HG03460 (cell line): ENCODE data around the gene SAP25.
"Not testable (repeated sequence)": the region's sequence is repeated elsewhere in the genome, so short reads cannot be mapped to it uniquely, and the experiment has no call there.

Experiments used
- ATAC-seq: cut with Tn5 transposase; IDR thresholded peaks from one replicate; pipeline ENCODE4 v1.9.1; 2021; ENCODE audit not compliant: unreplicated experiment

The SAP25 gene

DNA sequence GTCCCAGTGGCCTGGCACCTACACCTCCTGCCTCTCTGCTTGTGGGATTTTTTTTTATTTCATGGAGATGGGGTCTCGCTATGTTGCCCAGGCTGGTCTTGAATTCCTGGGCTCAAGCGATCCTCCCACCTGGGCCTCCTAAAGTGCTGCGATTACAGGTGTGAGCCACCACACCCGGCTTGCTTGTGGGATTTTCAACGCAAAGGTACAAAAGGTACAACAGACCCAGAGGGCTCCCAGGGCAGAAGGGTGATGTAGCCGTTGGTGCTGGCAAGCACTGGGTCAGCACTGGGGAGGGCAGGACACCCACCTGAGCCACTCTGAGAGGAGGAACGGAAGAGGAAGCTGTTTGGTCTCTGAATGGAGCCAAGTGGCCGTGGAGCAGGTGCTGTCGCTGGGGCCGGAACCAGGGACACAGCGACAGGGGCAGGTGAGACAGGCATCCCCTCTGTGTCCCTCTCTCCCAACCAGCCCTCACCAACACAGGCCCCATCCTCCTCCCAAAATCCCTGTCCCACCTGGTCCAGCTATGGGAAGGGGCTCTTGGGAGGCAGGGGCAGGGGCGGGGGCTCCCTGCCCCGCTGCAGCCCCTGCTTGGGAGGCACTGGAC lies 2.8 kb upstream of the SAP25 start:
- no peak for ATAC-seq

DNA sequence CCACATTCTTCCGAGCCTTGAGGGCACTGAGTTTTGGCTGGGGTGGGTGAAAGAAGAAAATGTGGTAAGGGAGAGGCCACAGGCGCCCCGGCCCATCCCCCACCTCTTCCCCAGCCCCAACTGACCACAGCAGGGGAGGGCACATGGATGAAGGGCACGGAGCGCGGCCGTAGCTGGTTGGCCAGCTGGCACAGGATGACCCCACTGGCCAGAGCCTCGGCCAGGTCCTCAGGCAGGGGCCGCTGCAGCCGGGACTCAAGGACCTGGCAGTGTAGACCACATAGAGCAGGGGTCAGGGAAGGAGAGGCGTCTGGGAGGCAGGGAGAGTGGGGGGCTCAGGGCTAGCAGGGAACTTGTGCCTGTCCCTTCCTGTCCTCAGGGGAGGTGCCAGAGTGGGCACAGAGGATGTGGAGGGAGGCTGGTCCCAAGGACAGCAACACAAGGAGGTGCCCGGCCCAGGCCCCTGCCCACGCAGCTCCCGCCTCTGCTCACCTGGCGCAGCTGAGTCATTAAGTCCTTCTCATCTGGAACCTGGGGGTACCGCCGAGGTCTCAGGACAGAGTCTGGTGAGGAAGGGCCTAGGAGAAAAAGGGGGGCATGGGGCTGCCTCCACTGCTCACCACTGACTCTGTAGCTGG lies 2.2 kb upstream of the SAP25 start:
- no peak for ATAC-seq

DNA sequence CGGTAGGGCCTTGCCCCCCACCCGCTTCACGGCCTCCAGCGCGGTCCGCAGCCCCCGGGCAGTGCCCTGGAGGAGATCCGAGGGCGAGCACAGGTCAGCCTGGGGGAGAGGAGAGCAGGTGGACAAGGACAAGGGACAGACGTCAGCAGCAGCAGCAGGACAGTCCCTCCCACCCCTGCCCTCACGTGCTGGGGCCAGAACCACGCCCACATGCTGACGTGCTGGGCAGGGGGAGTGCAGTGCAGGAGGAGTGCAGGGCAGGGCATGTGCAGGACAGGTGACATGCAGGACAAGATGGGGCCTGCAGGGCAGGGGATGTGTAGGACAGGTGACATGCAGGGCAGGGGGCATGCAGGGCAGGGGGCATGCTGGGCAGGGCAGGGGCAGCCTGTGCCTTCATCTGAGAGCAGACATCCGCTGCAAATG lies 1.5 kb upstream of the SAP25 start:
- no peak for ATAC-seq

DNA sequence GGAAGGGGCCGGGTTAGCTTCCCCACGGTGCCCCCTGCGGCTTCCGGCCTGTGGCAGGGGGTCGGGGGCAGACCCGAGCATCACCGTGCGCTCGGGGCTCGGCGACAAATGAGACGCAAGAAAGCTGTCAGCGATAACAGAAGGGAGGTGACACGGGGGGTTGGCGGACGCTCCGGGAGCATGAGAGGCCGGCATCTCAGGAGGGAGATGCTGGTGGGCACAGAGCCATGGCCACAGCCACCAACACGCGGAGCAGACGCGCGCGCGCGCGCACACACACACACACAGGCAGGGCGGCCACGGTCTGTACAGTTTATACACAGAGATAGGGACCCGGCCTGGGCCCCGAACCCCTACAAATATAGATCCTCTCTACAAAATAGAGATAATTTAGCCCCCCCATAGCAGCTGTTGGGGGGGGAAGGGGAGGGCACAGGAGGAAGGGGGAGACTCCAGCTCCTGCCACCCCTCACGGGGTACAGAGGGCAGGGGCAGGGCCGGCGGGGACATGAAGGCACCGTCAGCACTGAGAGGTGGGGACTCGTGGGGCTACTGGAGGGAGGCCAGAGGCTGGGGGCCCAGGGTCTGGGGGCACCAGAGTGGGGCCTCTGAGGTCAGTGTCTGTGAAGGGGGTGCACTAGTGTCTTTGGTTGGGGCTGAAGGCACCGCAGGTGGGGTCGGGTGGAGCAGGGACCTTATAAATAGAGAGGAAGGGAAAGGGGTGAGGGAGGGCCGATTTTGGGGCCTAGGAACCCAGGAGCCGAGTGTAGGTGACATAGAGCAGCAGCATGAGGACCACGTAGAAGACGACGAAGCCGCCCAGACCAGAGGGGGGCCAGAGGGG lies 884 bp upstream of the SAP25 start:
- no peak for ATAC-seq

DNA sequence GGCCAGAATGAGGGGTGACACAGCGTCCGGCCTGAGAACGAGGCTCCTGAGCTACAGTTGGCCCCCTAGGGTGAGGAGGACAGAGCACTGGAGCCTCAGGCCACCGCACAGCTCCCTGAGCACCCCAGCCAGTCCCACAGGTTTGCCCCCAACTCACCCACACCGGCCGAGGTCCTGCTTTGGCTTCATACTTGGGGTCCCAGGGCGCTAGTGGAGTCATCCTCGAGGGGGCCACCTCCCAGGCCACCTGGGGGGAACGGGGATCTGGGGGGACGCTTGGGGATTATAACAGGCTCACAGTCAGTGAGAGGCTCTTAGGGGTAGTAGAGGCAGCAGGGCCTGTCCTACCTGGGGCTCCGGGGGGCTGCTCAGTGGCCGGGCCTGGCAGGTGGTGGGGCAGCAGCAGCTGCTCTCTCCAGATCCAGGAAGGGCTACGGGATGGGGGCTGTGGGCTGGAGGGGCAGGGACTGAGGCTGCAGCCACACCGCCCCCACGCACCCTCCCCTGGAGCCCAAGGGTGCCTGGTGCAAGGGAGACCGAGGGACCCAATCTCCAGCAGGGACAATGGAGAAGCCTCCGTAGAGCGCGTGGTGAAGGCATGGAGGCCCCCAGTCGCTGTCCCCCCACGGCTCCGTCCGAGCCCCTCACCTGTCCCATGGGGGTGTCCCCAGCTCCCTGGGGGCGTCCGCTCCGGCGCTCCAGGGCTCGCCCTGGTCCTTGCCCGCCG lies 588 bp downstream of the SAP25 start:
- no peak for ATAC-seq

DNA sequence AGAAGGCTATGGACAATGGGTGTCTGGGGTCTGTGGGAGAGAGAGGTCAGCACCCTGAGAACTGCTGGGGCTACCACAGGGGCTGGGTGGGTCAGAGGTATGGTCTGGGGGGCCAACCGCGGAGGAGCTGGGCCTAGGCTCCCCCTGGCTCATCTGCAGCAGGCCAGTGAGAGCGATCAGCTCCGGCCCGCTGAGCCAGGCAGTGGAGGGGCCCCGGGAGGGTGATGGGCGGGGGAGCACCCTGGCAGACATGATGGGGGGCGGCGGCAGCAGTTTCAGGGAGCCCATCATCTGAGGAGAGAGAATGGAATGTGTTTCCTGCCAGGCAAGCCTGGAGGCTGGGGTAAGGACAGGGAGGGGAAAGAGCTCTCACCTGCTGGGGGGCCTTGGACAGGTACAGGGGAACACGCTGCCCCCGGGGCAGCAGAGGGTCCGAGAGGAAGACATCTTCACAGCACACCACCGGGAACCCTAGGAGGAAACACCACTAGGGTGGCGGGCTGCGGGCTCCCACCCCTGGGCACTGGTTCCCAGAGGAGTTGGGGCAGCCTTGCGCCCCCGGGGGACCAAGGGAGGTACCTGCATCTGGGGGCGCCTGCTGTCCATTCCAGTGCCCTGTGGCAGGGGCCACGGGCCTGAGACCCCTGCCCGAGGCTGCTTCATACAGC lies 1.3 kb downstream of the SAP25 start:
- no peak for ATAC-seq

DNA sequence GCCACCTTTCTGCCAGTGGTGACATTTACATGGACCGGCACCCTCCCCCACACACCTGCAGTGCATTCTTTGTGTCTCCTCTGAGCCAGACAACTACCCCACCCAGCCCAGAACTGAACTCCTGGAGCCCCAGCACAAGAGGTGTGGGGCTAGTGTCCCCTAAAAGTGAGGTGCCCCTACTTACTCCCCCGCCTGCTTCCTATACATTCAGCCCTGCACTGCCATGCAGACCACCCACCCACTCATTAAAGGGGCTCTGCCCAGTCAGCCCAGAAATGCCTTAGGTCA lies 1.9 kb downstream of the SAP25 start:
- no peak for ATAC-seq

DNA sequence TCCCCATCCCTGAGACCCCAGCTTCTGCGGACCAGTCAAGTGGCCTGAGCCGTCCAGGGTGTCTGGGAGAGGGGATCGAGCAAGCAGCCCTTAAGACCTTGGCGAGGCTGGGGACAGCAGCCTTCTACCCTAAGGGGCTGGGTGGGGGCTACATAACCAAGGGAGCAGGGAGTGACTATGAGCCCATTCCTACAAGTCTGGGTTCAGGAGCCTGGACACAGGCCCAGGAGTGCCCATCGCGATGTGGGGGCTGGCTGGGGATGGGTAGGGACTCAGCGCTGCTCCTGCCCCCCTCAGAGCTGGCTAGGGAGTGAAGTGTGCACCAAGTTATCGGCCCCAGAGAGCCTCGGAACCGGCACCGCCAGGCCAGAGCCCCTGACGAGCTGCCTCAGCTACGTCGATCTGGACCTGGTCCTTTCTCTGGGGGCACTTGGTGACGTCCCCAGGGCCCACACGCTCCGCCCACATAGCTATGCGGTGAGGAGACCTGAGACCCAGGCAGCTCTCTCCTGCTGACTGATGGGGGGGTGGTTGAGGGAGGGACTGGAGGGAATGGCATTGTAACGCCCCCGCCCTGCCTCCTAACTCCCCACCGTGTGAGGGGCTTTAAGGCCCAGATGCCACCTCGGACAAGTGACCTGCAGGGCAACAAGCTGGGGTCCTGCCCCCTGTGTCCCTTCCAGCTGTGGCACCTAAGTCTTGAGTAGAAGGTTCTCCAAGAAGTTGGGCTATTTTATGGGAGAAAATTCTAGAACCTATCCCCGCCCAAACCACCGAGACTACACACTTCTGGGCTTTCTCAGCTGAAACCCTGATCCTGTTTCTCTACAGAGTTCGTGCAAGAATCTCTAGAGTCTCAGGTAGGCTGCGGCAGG lies 2.5 kb downstream of the SAP25 start:
- ATAC-seq: no peak

DNA sequence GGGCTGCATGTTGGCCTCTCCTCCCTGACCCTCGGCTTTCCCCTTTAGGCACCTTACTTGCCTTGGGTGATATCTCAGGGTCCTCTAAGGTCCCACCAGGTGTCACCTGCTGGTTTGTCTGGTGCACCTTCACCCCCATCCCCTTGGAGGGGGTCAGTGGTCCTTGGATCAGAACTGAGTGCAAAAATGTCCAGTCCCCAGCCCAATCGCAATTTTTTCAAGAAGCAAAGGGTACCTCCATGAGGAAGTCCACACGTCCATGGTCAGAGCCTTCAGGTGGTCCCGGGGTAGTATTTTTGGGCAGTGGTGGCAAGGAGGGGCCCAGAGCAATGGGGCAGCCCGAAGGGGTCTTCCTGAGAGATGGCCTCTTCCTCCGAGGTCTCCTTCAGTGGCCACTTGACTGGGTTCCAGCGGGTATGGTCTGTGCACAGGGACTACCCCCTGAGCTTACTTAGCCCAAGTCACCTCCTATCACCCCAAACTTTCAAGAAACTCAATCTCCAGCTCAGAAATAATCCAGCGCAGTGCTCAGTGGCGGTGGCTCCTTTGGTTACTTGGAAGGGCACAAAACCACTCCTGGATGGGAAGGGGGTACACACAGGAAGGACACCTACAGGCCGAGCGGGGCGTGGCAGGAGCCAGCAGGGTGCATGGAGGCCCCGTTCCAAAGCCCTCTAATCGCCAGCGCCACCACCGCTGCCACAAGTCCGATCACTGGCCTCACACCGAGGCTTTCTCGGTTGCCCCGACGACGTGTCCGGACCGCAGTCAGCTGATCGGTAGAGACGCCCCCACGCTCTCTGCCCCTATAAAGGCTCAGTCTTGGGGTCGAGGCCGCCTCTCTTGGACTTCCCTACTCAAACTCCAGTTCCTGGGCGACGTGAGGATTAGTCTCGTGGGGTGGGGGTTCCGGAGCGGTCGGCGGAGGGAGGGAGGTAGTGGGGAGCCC lies 4.5 kb downstream of the SAP25 start:
- no peak for ATAC-seq

DNA sequence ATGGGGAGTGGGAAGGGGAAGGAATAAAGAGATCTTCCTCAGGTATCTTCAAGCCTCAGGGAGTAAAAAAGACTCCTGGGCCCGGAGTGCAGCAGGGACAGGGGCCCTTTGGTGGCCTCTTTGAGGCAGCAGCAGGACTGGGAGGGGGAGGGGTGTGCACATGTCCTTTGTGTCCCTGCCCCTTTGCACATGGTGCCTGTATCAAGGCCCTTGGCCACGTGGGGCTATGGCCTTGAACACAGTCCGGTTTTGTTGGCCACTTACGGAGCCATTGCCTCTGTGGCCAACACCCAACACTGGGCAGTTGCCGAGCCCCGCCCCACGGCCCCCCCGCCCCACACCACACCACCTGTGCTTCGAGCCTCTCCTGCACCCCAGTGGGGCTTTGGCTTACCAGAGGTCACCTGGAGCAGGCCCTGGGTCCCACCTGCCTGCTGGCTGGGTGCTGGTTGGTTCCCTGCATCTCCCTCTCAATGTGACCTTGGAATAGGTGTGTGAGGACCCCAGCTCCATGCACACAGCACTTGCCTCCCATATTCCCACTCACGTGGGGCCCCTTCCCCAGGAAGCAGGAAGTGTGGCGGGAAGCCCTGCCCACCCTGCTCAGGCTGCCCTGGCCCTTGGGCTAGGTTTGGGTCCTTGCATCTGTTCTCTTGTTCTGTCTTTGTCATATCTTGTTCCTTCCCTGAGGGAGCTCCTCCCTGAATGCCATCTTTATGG lies 5.4 kb downstream of the SAP25 start:
- no peak for ATAC-seq

DNA sequence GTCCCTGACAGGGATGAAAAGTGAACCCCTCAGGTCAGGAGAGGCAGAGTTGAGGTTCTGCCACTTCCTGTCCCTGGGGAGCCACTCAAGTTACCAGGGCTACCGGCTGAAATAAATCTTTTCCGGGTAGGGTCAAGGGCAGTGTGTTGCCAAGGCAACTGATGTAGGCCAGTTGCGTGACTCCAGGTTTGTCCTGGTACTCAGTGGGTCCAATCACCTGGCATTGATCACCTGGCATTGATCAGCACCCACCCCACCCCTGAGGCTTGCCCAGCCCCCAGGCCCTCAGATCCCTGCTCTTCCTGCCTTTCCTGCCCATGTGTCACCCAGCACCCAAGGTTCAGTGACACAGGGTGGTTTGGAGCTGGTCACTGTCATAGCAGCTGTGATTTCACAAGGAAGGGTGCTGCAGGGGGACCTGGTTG lies 5.9 kb downstream of the SAP25 start:
- no peak for ATAC-seq

DNA sequence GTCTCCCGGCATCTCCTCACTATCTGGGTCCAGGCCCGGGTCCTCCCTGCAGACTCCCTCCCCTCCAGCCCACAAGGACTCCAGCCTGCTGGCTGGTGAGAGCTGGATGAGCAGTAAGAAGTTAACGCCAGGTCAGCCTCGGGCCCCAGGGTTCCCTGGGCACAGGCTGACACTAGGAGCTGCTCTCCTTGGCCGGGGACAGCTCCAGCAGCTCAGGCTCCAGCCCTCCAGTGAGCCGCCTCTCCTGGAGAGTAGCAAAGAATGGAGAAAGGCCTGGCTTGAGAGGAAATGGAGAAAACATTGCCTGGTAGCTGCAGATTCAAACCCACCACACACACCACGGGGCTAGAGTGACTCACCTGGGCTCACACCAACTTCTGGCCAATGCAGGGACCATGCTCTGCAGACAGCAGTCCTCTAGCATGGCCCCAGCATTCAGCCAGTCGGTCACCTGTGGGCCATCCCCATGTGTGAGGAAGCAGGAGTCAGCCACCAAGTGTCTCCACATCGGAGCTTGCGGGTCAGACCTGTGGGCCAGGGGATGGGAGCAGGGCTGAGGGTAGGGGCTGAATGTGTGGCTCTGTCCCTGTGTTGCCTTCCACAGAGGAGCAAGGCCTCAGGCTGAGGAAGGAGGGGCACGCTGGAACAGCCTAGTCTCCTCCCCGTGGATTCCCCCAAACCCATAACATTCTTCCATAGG lies 6.5 kb downstream of the SAP25 start:
- no peak for ATAC-seq

DNA sequence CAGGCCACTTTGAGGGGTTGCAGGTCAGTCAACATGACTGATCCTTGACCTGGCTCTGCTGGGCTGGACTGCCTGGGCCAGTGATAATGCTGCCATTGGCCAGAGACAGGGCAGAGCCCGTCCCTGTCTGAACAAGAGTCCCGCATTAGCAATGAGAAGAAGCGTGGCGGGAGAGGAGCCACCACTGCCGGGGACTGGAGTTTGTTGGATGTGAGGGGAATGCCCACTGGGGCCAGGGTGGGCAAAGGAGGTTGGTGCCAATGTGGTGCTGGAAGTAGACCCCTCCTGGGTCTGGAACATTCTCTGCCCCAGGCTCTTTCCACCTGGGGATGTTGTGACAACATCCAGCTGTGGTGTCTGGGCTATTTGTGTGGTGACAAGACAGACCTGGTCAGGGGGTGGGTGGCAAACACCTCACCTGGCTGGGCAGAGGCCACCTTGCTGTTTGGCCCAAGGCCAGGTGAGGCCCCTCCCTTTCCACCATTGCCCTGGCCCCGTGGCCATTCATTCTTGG lies 7.6 kb downstream of the SAP25 start:
- ATAC-seq: no peak

DNA sequence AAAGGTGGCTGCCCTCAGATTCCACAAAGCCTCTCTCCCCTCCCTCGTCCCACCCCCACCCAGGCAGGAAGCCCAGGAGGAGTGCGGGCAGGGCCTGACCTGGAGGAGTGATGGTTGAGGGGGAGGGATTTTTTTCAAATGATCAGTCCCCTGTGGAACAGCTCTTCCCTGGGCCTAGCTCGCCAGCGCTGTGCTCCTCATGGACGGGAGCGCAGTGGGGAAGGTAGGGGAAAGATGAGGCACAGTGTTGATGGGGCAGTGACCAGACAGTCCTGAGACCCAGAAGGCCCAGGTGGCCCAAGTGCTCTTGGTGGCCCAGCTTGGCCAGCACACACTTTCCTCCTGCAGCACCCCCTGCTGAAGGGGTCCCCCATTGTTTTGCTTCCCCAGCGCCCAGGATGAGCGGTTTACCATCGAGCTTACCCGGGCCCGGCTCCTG lies 8.5 kb downstream of the SAP25 start:
- ATAC-seq: no peak

DNA sequence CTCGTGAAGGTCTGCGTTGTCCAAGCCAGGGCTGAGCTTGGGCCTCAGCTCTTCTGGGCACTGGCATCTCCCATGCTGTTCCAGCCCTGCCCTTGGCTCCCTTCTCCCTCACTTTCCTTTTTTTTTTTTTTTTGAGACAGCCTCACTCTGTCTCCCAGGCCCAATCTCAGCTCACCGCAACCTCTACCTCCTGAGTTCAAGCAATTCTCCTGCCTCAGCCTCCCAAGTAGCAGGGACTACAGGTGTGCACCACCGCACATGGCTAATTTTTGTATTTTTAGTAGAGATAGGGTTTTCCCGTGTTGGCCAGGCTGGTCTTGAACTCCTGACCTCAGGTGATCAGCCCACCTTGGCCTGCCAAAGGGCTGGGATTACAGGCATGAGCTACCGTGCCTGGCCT lies 9.3 kb downstream of the SAP25 start:
- ATAC-seq: not testable (repeated sequence)

DNA sequence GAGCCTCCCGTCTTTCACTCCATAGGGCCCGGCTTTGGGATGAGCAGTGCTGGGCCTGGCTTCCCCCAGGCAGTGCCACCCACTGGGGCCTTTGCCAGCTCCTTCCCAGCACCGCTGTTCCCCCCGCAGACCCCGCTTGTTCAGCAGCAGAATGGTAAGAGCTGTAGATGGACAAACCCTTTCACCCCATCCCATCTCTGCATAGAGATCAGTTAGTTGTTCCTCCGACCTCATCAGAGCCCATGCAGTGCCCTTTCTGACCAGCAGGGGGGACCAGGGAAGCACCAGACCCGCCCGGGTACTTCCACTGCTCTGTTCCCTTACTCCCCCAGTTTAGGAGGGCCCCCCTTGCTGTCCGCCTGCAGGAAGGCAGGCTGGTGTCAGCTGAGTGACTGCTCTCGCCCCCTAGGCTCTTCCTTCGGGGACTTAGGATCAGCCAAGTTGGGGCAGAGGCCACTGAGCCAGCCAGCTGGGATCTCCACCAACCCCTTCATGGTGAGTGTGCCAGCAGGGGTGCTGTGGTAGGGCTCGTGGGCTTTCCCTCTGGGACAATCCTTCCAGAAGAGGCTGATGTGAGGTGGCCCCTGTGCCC lies 9.8 kb downstream of the SAP25 start:
- ATAC-seq: no peak

DNA sequence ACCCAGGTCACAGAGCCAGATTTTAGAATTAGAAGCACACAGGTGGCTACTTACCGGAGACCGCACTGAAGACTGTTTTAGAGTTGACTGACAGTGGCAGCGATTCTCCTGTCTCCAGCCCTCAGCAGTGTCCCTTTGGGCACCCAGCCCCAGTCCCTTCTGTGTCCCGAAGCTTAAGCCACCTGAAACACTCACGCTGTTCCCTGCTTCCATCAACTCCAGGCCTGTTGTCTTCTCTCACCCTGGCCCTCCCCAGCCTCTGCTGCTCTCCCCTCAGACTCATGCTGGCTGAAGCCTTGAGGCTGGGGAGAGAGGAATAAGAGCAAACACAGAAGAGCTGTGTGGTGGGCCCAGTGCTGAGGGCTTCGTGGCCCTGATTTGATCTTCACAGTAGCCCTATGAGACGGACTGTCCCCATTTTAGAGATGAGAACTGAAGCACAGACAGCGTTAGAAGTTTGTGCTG lies 10.6 kb downstream of the SAP25 start:
- no peak for ATAC-seq
